Stimulated activated effector memory CD8-positive, alpha-beta T cell treated with anti-CD3 and anti-CD28 coated beads, Interleukin-12 subunit alpha, Interleukin-12 subunit beta, amount 100 ng/mL, for 72 hours (primary cell): ENCODE results near the gene ESYT2.
A peak's percentile ranks its signal among the peaks of the same experiment; 100 is the strongest.

Experiments used
- ATAC-seq: fragments of 150-1000 bp; cut with Tn5 transposase; 2 replicates; pipeline ENCODE4 v1.10.0; 2021
- DNase-seq, 2 donors: peaks; one replicate each; pipeline ENCODE4 v3.0.0; 2021 to 2022; ENCODE audit warnings: low spot score in 2 of 2
- H3K27ac Mint-ChIP-seq: one replicate; pipeline ENCODE4 v1.8.0; 2022; ENCODE audit warnings: mild to moderate bottlenecking, mixed read lengths
- H3K36me3 Mint-ChIP-seq: one replicate; pipeline ENCODE4 v1.8.0; 2022; ENCODE audit warnings: mild to moderate bottlenecking, mixed read lengths
- H3K4me1 Mint-ChIP-seq: one replicate; pipeline ENCODE4 v1.8.0; 2022; ENCODE audit warnings: mixed read lengths
- H3K4me3 Mint-ChIP-seq: one replicate; pipeline ENCODE4 v1.8.0; 2022; ENCODE audit warnings: mild to moderate bottlenecking, mixed read lengths
- H3K9me3 Mint-ChIP-seq: one replicate; pipeline ENCODE4 v1.8.0; 2022; ENCODE audit warnings: mixed read lengths

Gene ESYT2

DNA sequence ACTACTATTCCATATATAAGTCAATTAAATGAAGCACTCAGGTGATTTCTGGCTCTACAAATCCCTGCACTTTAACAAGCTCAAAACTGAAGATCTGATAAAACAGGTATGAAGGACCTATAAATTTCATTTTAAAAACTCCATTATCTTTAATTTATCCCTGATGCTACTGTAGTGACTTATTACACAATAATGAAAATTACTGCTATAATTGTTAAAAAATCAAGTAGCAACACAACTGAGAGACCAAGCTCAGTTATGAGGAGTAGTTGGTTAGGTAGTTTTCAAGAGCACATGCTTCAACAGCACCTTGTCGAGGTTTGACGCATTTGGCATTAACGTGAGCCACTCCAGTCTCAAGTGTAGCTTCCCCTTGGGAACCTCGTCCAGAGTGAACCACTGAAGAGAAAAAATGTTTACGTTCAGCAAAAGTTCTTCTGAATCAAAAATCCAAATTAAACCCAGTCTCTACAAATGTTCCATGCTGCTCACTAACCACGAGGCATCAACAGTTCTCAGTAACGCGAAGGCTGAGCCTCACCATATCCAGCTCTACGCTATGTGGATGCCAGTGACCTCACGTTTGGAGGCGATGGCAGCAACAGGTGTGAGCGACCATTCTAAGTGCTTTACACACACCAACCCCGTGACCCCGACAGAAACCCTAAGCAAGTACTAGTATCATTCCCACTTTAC is 69.4 kb downstream of the ESYT2 start:
- Mint-ChIP-seq H3K9me3 (no peaks in the 10 kb centered on the region), H3K36me3 (peaks cover 98% of the 10 kb centered on the region), H3K4me1 (peaks cover 28% of the 10 kb centered on the region), H3K4me3 (no peak overlapping the region), H3K27ac (no peak overlapping the region)
- peak in 1 of 2 donors; percentile 34 for DNase-seq
- no peak for ATAC-seq

DNA sequence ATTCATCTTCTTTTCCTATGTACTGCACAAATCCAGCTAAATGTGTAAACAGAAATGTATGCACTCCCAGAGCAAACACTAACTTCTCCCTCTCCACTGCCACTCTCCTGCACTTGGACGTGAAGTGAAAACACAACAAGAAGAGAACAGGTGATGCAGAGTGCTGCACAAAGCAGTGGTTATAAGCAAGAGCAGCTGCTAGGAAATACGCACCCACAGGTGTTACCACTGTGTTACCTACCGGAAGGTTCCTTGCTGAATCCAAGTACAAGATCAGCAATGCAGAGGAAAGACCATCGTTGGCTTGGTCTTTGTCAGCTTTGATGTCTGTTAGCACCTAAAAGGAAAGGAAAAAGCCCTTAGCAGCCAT is 70.1 kb downstream of the ESYT2 start:
- H3K4me3 Mint-ChIP-seq: no peak overlapping the region
- peaks cover 24% of the 10 kb centered on the region for H3K4me1 Mint-ChIP-seq
- ATAC-seq (no peak), DNase-seq (peak in 1 of 2 donors; percentile 20)
- H3K9me3 Mint-ChIP-seq: no peaks in the 10 kb centered on the region
- H3K36me3 Mint-ChIP-seq: peaks cover 98% of the 10 kb centered on the region
- H3K27ac Mint-ChIP-seq: peak overlapping the region; percentile 7

DNA sequence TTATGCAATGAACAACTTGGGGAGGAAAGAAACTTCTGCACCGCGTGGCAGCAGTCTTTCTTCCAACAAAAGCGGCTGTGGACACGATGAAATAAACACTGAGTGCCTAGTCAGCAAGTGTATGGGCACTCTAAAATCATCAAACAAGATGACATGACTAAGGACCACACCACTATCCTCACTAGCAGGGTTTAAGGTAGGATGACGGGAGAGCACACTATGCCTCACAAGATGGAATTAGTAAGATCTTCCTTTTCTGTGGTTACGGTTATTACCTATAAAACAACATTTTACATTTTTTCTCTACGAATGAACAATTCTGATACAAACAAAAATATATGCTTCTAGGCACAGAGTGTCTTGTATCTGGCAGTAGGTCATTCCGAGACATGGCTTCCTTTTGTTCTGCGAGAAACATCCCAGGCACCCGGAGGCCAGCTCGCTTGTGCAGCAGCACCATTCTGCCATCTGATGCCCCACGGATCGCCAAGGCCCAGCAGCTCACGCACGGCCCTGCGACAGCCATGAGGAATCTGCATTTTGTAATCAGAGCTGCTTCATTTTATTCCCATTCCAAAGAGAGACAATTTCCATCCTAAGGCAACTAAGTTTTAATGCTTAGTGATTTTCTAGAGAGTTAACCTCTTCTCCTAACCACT is 70.6 kb downstream of the ESYT2 start:
- Mint-ChIP-seq H3K4me3 (no peak overlapping the region), H3K36me3 (peaks cover 98% of the 10 kb centered on the region), H3K4me1 (peaks cover 24% of the 10 kb centered on the region), H3K9me3 (no peaks in the 10 kb centered on the region), H3K27ac (peak overlapping the region; percentile 7)
- peak in 1 of 2 donors; percentile 22 for DNase-seq
- ATAC-seq: peak; percentile 88

DNA sequence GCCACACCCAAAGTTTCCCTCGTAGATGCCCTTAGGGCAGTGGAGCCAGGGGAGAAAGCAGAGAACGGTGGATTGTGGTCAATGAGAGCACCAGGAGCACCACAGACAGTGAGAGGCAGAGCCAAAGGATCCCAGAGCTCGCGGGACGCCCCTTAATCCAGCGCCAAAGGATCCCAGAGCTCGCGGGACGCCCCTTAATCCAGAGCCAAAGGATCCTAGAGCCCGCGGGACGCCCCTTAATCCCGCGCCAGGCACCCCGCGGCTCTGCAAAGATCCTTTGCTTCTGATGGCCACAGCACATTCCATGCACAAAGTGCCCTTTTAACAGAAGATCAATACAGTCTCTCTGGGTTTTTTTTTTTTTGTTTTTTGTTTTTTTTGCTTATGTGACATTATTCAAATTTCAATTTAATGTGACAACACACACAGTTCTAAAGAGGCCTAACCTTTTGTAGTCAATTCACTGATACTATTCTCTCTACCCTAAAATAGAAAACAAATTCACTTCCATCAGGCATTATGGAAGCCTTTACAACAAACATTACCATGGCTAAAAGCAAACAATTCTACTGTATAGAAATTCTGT is 71.8 kb downstream of the ESYT2 start:
- peaks cover 24% of the 10 kb centered on the region for H3K4me1 Mint-ChIP-seq
- ATAC-seq: no peak
- no peaks in the 10 kb centered on the region for H3K9me3 Mint-ChIP-seq
- DNase-seq: peak in 1 of 2 donors; percentile 38
- H3K27ac Mint-ChIP-seq: peak overlapping the region; percentile 46
- no peak overlapping the region for H3K4me3 Mint-ChIP-seq
- peaks cover 97% of the 10 kb centered on the region for H3K36me3 Mint-ChIP-seq

DNA sequence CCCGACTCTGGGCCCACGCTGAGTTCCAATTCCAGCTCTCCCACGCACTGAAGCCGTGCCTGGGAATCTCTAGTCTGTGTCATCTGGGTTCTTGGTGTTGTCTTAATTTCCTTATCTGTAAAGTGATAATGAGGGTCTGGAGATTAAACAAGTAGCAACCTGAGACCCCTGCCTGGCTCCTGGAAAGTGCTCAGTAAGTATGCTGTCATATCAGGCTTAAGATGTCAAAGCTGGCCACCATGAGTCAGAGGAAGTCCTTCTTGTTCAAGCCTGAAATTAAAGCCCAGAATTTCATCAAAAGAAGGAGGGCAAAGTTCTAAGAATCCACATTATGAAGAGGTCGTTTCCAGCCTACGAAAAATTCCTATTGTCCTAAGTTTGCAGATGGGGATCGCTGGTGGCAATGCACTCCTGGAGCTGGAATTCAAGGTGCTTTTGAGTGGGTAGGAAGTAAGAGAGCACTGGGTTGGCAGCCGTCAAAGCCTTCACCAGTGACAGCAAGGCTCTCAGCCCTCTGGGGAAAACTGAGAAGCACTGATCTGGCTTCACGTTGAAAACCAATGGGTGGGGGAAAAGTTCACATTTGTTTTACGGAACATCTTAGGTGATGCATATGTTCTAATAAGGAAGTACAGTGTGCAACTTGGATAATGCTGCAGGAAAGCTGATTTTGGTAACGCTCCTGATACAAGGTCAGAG is 74.4 kb downstream of the ESYT2 start:
- Mint-ChIP-seq H3K27ac (no peak overlapping the region), H3K36me3 (peaks cover 95% of the 10 kb centered on the region), H3K9me3 (no peaks in the 10 kb centered on the region), H3K4me1 (peaks cover 11% of the 10 kb centered on the region), H3K4me3 (no peak overlapping the region)
- DNase-seq (peak in 1 of 2 donors; percentile 28), ATAC-seq (no peak)

DNA sequence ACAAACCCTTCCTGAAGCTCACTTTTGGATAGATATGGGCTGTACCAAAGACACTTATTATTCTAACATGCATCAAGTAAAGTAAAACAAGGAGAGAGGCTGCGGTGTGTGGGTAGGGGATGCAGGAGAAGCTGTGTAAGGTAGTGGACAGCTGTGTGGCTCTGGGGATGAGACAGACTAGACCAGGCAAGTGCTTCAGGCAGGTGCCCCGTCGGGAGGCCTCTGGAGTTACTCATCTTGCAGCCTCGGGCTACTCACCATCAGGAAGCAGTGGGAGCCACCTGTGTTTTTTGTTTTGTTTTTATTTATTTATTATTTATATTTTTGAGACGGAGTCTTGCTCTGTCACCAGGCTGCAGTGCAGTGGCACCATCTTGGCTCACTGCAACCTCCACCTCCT is 75.4 kb downstream of the ESYT2 start:
- no peaks in the 10 kb centered on the region for H3K9me3 Mint-ChIP-seq
- H3K4me1 Mint-ChIP-seq: peaks cover 11% of the 10 kb centered on the region
- H3K27ac Mint-ChIP-seq: peak overlapping the region; percentile 15
- no peak overlapping the region for H3K4me3 Mint-ChIP-seq
- peaks cover 95% of the 10 kb centered on the region for H3K36me3 Mint-ChIP-seq
- peak in 1 of 2 donors; percentile 28 for DNase-seq
- ATAC-seq: no peak

DNA sequence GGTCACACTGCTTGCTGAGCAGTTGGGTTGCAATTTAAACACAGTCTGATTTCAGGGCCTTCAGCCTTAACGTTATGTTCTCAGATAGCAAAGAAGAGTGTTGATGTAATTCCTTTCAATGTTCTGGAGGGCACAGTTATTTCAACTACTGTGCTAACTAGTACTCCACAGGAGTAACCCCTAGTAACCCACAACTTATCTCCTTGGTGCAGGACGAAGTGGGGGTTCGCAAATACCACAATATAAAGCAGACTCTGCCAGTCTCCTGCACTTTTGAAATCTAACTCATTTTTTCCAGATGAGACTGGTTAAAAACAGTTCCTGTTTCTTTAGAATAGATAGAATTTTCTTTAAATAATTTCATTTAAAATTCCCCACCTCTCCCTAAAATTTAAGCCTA is 77.6 kb downstream of the ESYT2 start:
- Mint-ChIP-seq H3K36me3 (peaks cover 95% of the 10 kb centered on the region), H3K4me3 (no peak overlapping the region), H3K9me3 (no peaks in the 10 kb centered on the region), H3K4me1 (no peaks in the 10 kb centered on the region), H3K27ac (no peak overlapping the region)
- DNase-seq: no peak
- no peak for ATAC-seq

DNA sequence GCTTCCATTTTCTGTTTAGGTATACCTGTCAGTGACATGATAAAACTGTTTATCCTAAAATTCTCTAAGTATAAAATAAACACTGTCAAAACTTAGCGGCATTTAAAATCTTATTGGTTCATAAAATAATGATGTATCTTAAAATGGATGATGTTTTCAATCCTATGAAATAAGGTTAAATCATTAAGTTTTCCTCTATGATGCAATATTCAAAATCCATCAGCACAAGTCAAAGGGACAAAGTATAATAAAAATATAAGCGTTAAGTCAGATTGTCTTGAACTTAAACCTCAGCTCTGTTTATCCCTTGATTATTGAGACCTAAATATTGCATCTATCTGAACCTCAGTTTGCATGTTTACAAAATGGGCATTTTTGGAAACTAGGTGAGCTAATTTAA is 78.1 kb downstream of the ESYT2 start:
- Mint-ChIP-seq H3K9me3 (no peaks in the 10 kb centered on the region), H3K27ac (no peak overlapping the region), H3K4me3 (no peak overlapping the region), H3K36me3 (peaks cover 95% of the 10 kb centered on the region), H3K4me1 (no peaks in the 10 kb centered on the region)
- DNase-seq (no peak), ATAC-seq (no peak)

DNA sequence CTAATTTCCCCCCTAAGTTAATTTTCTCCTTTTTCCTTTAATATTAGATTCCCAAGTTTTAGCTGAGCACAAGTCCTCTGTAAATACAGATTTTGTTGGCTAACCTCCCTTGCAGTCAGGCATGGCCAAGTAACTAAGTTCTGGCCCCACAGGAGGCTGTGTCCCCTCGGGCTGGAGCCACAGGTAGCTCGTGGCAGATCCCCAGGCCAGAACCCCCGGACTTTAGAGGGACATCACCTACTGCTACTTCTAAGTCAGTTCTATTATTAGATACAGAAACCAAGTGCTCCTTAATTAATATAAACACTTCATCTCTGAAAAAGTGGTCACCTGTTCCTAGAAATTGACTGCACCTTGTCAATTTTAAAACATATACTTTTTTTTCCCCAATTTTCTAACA is 78.6 kb downstream of the ESYT2 start:
- DNase-seq (peak in 1 of 2 donors; percentile 22), ATAC-seq (no peak)
- Mint-ChIP-seq H3K36me3 (peaks cover 96% of the 10 kb centered on the region), H3K27ac (no peak overlapping the region), H3K4me3 (no peak overlapping the region), H3K4me1 (no peaks in the 10 kb centered on the region), H3K9me3 (no peaks in the 10 kb centered on the region)

DNA sequence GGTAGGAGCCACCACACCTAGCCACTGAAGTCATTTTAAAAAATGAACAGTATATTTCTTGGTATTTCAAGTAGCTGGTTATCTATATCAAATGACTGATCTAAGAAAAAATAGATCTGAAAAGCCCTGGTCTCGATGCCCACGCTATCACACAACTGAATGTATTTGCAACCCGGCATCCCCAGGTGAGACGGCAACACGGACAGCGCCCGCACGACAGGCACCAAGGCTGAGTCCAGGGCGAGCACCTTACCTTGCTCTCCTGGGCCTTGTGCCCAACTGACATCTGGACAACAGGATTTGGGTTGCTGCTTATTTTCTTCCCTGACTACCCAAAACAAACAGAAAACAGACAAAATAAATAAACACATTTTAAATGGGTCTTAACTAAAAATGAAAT is 79.9 kb downstream of the ESYT2 start:
- H3K36me3 Mint-ChIP-seq: peaks cover 97% of the 10 kb centered on the region
- no peak overlapping the region for H3K4me3 Mint-ChIP-seq
- no peaks in the 10 kb centered on the region for H3K9me3 Mint-ChIP-seq
- ATAC-seq (no peak), DNase-seq (peak in 1 of 2 donors; percentile 18)
- H3K4me1 Mint-ChIP-seq: no peaks in the 10 kb centered on the region
- no peak overlapping the region for H3K27ac Mint-ChIP-seq

DNA sequence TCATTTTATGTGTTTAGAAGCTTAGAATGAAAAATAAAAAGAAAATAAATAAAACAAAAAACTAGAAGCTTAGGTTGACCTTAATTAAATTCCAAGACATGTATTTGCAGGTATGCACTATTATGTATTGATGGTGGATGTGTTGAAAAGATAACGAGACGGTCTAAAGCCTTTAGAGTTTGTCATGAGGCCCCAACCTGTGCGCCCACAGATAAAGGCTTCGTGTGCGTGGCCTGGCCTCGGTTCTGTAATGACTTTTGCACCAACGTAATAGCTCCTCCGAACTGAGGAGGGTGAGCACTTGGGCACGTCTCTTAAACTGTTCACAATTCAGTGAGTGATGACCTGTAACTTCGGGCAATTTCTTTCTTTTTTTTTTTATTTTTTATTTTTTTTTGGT is 81.0 kb downstream of the ESYT2 start:
- Mint-ChIP-seq H3K4me3 (no peak overlapping the region), H3K36me3 (peaks cover 97% of the 10 kb centered on the region), H3K27ac (no peak overlapping the region), H3K4me1 (no peaks in the 10 kb centered on the region), H3K9me3 (no peaks in the 10 kb centered on the region)
- ATAC-seq (no peak), DNase-seq (no peak)

DNA sequence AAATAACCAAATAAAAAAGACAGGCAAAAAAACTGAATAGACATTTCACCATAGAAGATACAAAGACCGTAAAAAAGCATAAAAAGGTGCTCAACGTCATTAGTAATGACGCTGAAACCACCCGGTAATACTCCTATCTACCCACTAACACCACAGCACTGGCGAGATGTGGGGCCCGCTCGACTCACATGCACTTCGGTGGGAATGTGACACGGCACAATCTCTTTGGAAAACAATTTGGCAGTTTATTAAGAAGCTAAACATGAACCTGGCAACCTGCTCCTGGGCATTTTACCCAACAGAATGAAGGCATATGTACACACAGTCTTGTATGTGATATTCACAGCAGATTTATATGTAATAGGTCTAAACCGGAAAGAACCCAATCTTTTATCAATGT is 81.9 kb downstream of the ESYT2 start:
- H3K27ac Mint-ChIP-seq: peak overlapping the region; percentile 60
- no peaks in the 10 kb centered on the region for H3K9me3 Mint-ChIP-seq
- H3K36me3 Mint-ChIP-seq: peaks cover 99% of the 10 kb centered on the region
- no peaks in the 10 kb centered on the region for H3K4me1 Mint-ChIP-seq
- no peak overlapping the region for H3K4me3 Mint-ChIP-seq
- DNase-seq: no peak
- ATAC-seq: no peak

DNA sequence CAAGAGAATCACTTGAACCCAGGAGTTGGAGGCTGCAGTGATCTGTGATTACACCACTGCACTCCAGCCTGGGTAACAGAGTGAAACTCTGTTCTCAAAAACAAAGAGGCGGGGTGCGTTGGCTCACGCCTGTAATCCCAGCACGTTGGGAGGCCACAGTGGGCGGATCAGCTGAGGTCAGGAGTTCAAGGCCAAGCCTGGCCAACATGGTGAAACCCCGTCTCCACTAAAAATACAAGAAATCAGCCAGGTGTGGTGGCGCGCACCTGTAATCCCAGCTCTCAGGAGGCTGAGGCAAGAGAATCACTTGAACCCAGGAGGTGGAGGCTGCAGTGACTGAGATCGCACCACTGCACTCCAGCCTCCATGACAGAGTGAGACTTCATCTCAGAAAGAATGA is 82.4 kb downstream of the ESYT2 start:
- Mint-ChIP-seq H3K4me3 (no peak overlapping the region), H3K9me3 (no peaks in the 10 kb centered on the region), H3K27ac (peak overlapping the region; percentile 60), H3K4me1 (no peaks in the 10 kb centered on the region), H3K36me3 (peaks cover 99% of the 10 kb centered on the region)
- ATAC-seq (no peak), DNase-seq (no peak)

DNA sequence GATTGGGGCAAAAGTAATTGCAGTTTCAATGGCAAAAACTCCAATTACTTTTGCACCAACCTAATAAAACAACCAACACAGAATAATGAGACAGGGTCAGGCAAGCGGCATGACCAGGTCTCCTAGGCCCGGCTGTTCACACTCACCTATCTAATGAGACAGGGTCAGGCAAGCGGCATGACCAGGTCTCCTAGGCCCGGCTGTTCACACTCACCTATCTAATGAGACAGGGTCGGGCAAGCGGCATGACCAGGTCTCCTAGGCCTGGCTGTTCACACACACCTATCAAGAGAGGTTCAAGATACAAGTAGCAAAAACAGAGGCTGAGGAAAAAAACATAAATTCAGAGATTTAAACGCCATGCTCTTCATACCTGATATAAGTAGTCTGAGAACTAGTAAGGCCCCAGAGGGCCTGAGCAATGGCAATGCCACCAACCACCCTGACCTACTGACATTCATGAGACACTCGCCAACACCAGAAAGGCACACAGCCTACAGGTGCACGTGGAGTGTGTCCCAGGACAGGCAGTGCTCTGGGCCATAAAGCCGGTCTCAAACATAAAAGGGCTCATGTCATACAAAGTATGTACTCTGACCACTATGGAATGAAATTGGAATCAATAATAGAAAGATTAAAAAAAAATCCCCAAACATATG is 84.1 kb downstream of the ESYT2 start:
- Mint-ChIP-seq H3K4me1 (no peaks in the 10 kb centered on the region), H3K4me3 (no peak overlapping the region), H3K36me3 (peaks cover 100% of the 10 kb centered on the region), H3K27ac (no peak overlapping the region), H3K9me3 (no peaks in the 10 kb centered on the region)
- no peak for DNase-seq
- ATAC-seq: no peak

DNA sequence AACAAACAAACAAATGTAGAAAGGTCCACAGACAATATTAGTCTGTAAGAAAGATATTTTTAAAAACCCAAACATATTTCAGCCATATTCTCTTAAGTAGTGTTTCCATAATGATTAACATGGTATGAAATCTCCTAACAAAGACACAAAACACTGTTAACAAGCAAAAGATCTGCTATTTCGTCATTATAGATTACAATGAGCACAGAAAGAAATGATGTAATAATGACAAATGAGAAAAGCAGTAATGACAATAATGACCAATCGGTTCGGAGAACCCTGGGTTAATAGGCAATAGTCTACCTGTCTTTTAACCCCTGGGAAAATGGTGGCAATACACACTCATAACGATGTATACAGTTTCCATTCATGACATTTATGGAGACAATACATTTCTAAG is 85.2 kb downstream of the ESYT2 start:
- Mint-ChIP-seq H3K9me3 (no peaks in the 10 kb centered on the region), H3K4me1 (no peaks in the 10 kb centered on the region), H3K4me3 (no peak overlapping the region), H3K36me3 (peaks cover 100% of the 10 kb centered on the region), H3K27ac (no peak overlapping the region)
- DNase-seq (no peak), ATAC-seq (no peak)
